GM12875 (cell line): Measurements from ENCODE around the gene EXD3.

Experiments
- H3K4me3 ChIP-seq: one replicate; pipeline ENCODE4 v1.5.1; 2011; ENCODE audit warnings: low read depth, low read length, control low read depth
- CTCF ChIP-seq: IDR thresholded peaks from 2 replicates; pipeline ENCODE4 v1.5.1; 2011; ENCODE audit warnings: low read depth, mild to moderate bottlenecking, control low read depth, inconsistent platforms, low read length, moderate library complexity, borderline replicate concordance; ENCODE audit not compliant: insufficient read depth

Gene EXD3

GRCh38 chr9:137395666-137396010 is 27.3 kb downstream of the EXD3 start:
- H3K4me3 ChIP-seq = no peak overlapping the region

GRCh38 chr9:137394866-137395665 is 27.9 kb downstream of the EXD3 start:
- TF ChIP-seq CTCF = no peak
- no peak overlapping the region for H3K4me3 ChIP-seq

More at GRCh38 chr9:137395666-137396010, 27.3 kb downstream of the EXD3 start:
- TF ChIP-seq CTCF = no peak

GRCh38 chr9:137393176-137394150 is 29.5 kb downstream of the EXD3 start:
- no peak for TF ChIP-seq CTCF
- H3K4me3 ChIP-seq = no peak overlapping the region

- H3K4me3 ChIP-seq = no peak overlapping the region
- TF ChIP-seq CTCF = no peak
Observed at GRCh38 chr9:137392232-137393007, 30.5 kb downstream of the EXD3 start.

- no peak overlapping the region for H3K4me3 ChIP-seq
- no peak for TF ChIP-seq CTCF
Observed at GRCh38 chr9:137391411-137391754, 31.6 kb downstream of the EXD3 start.

- H3K4me3 ChIP-seq = no peak overlapping the region
- no peak for TF ChIP-seq CTCF
Observed at GRCh38 chr9:137390553-137391410, 32.2 kb downstream of the EXD3 start.
